A549 (cell line): Measurements from ENCODE around the gene EBF3.

Source experiments
- CBX2 ChIP-seq: fragments of 200-600 bp; sonication (generic); IDR thresholded peaks from 2 replicates; pipeline ENCODE4 v1.6.1; 2016; ENCODE audit warnings: low read depth, mild to moderate bottlenecking, borderline replicate concordance
- CEBPB ChIP-seq, 2 experiments: fragments of >200 bp in 1 of 2; sonication (Bioruptor Twin) in 1 of 2; formaldehyde crosslinking in 1 of 2; IDR thresholded peaks; 2 replicates each; pipeline ENCODE4 v1.6.1; 2012 to 2016
- EHF ChIP-seq: fragments of 250-450 bp; sonication (Bioruptor Pico); IDR thresholded peaks from 2 replicates; pipeline ENCODE4 v1.5.0; 2020; ENCODE audit warnings: mild to moderate bottlenecking
- EP300 ChIP-seq, 2 experiments: fragments of >200 bp; sonication (Bioruptor Twin); formaldehyde crosslinking; IDR thresholded peaks; 2 replicates in 1 of 2; 3 replicates in 1 of 2; pipeline ENCODE4 v1.6.1; 2016 to 2017
- GATA3 ChIP-seq: IDR thresholded peaks from 2 replicates; pipeline ENCODE4 v1.6.1; 2012; ENCODE audit warnings: borderline replicate concordance
- JUNB ChIP-seq: fragments of >200 bp; sonication (Bioruptor Twin); formaldehyde crosslinking; IDR thresholded peaks from 2 replicates; pipeline ENCODE4 v1.6.1; 2016
- MAZ ChIP-seq: fragments of 150-350 bp; IDR thresholded peaks from 2 replicates; pipeline ENCODE4 v1.6.1; 2014; ENCODE audit warnings: antibody characterized with exemption, low read depth, low read length, borderline replicate concordance
- POLR2A ChIP-seq: IDR thresholded peaks from 2 replicates; pipeline ENCODE4 v1.6.1; 2012; ENCODE audit warnings: mild to moderate bottlenecking, low read length
- RCOR1 ChIP-seq: fragments of 150-350 bp; IDR thresholded peaks from 2 replicates; pipeline ENCODE4 v1.6.1; 2014; ENCODE audit warnings: antibody characterized with exemption, low read length, low read depth
- SMC3 ChIP-seq: fragments of >200 bp; sonication (Bioruptor Twin); formaldehyde crosslinking; IDR thresholded peaks from 3 replicates; pipeline ENCODE4 v1.6.1; 2018; ENCODE audit warnings: inconsistent platforms
- ZC3H11A ChIP-seq: fragments of 450-650 bp; IDR thresholded peaks from 2 replicates; pipeline ENCODE4 v1.6.1; 2014; ENCODE audit warnings: antibody characterized with exemption, mild to moderate bottlenecking
- ZFP36 ChIP-seq: fragments of 450-650 bp; IDR thresholded peaks from 2 replicates; pipeline ENCODE4 v1.6.1; 2014; ENCODE audit warnings: borderline replicate concordance; ENCODE audit not compliant: partially characterized antibody
- TF ChIP-seq, protein P1 (sequence below): fragments of >200 bp; sonication (Bioruptor Twin); formaldehyde crosslinking; IDR thresholded peaks from 3 replicates; pipeline ENCODE4 v1.5.1; 2016
- TF ChIP-seq, protein P2 (sequence below): fragments of 200-600 bp; sonication (generic); IDR thresholded peaks from 2 replicates; pipeline ENCODE4 v1.6.1; 2016; ENCODE audit warnings: antibody characterized with exemption, mild to moderate bottlenecking, moderate library complexity

DNA sequence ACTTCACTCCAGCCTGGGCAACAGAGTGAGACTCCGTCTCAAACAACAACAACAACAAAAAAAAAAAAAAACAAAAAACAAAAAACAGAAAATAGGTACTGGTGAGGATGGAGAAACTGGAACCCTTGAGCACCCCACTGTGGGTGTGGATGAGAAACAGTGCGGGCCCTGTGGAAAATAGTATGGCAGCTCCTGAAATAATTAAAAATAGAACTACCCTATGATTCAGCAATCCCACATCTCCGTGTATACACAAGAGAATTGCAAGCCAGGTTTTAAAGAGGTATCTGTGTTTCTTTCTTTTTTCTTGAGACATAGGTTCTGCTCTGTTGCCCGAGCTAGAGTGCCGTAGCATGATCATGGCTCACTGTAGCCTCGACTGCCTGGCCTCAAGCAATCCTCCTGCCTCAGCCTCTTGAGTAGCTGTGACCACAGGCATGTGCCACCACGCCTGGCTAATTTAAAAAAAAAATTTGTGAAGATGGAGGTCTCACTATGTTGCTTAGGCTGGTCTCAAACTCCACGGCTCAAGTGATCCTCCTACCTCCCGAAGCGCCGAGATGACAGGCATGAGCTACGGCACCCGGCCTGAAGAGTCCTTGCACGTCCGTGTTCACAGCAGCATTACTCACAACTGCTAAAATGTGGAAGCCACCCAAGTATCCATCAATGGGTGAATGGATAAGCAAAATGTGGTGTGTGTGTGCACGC, 39.5 kb downstream of the EBF3 start:
- TF ChIP-seq, protein P1, sequence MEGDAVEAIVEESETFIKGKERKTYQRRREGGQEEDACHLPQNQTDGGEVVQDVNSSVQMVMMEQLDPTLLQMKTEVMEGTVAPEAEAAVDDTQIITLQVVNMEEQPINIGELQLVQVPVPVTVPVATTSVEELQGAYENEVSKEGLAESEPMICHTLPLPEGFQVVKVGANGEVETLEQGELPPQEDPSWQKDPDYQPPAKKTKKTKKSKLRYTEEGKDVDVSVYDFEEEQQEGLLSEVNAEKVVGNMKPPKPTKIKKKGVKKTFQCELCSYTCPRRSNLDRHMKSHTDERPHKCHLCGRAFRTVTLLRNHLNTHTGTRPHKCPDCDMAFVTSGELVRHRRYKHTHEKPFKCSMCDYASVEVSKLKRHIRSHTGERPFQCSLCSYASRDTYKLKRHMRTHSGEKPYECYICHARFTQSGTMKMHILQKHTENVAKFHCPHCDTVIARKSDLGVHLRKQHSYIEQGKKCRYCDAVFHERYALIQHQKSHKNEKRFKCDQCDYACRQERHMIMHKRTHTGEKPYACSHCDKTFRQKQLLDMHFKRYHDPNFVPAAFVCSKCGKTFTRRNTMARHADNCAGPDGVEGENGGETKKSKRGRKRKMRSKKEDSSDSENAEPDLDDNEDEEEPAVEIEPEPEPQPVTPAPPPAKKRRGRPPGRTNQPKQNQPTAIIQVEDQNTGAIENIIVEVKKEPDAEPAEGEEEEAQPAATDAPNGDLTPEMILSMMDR = no peak
- TF ChIP-seq, protein P2, sequence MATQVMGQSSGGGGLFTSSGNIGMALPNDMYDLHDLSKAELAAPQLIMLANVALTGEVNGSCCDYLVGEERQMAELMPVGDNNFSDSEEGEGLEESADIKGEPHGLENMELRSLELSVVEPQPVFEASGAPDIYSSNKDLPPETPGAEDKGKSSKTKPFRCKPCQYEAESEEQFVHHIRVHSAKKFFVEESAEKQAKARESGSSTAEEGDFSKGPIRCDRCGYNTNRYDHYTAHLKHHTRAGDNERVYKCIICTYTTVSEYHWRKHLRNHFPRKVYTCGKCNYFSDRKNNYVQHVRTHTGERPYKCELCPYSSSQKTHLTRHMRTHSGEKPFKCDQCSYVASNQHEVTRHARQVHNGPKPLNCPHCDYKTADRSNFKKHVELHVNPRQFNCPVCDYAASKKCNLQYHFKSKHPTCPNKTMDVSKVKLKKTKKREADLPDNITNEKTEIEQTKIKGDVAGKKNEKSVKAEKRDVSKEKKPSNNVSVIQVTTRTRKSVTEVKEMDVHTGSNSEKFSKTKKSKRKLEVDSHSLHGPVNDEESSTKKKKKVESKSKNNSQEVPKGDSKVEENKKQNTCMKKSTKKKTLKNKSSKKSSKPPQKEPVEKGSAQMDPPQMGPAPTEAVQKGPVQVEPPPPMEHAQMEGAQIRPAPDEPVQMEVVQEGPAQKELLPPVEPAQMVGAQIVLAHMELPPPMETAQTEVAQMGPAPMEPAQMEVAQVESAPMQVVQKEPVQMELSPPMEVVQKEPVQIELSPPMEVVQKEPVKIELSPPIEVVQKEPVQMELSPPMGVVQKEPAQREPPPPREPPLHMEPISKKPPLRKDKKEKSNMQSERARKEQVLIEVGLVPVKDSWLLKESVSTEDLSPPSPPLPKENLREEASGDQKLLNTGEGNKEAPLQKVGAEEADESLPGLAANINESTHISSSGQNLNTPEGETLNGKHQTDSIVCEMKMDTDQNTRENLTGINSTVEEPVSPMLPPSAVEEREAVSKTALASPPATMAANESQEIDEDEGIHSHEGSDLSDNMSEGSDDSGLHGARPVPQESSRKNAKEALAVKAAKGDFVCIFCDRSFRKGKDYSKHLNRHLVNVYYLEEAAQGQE = no peak
- no peak for TF ChIP-seq CEBPB (IDR thresholded peaks at IDR 0.05)
- no peak for TF ChIP-seq EP300 (IDR thresholded peaks at IDR 0.05)
- no peak for TF ChIP-seq GATA3
- TF ChIP-seq ZFP36 = no peak
- no peak for TF ChIP-seq JUNB
- TF ChIP-seq POLR2A = no peak
- no peak for TF ChIP-seq EHF (CRISPR knock-in tag)
- TF ChIP-seq RCOR1 = no peak
- no peak for TF ChIP-seq SMC3
- no peak for TF ChIP-seq MAZ
- no peak for TF ChIP-seq CBX2
- TF ChIP-seq ZC3H11A = no peak
